Endodermal cell (in vitro differentiated cells): ENCODE measurements around the gene FNDC7. TPM values are rescaled to one million over a fixed set of nuclear protein-coding genes. Genes with fewer than 3 reads are reported as not detected.

Source experiments
- DNase-seq: peaks from one replicate; pipeline ENCODE4 v3.0.0-alpha.2; 2017
- H3K27ac ChIP-seq: 2 replicates; pipeline ENCODE4 v1.5.1; 2013; ENCODE audit warnings: mild to moderate bottlenecking, low read depth, low read length, moderate library complexity
- H3K27me3 ChIP-seq: 2 replicates; pipeline ENCODE4 v1.6.1; 2013; ENCODE audit warnings: mild to moderate bottlenecking, low read length, moderate library complexity; ENCODE audit not compliant: insufficient read depth, control insufficient read depth, poor library complexity, severe bottlenecking
- H3K36me3 ChIP-seq: 2 replicates; pipeline ENCODE4 v1.7.0; 2013; ENCODE audit warnings: mild to moderate bottlenecking, low read length, moderate library complexity; ENCODE audit not compliant: control insufficient read depth, insufficient read depth
- H3K4me1 ChIP-seq: one replicate; pipeline ENCODE4 v1.7.0; 2013; ENCODE audit warnings: low read length; ENCODE audit not compliant: control insufficient read depth, insufficient read depth
- H3K4me3 ChIP-seq: 2 replicates; pipeline ENCODE4 v1.5.1; 2013; ENCODE audit warnings: mild to moderate bottlenecking, low read length, moderate library complexity
- H3K9ac ChIP-seq: 2 replicates; pipeline ENCODE4 v1.6.1; 2013; ENCODE audit warnings: mild to moderate bottlenecking, low read length, moderate library complexity; ENCODE audit not compliant: poor library complexity, severe bottlenecking; ENCODE audit errors: extremely low read depth
- H3K9me3 ChIP-seq: 2 replicates; pipeline ENCODE4 v1.6.1; 2013; ENCODE audit warnings: mild to moderate bottlenecking, low read length, moderate library complexity; ENCODE audit not compliant: control insufficient read depth
- H3K27ac Mint-ChIP-seq: 2 replicates; pipeline ENCODE4 v1.8.0; 2020; ENCODE audit warnings: mixed read lengths
- H3K27me3 Mint-ChIP-seq: 2 replicates; pipeline ENCODE4 v1.8.0; 2021; ENCODE audit warnings: mild to moderate bottlenecking, mixed read lengths; ENCODE audit not compliant: insufficient read depth
- H3K36me3 Mint-ChIP-seq: 2 replicates; pipeline ENCODE4 v1.8.0; 2020; ENCODE audit warnings: low read depth, mixed read lengths
- H3K4me1 Mint-ChIP-seq: 2 replicates; pipeline ENCODE4 v1.8.0; 2020; ENCODE audit warnings: mixed read lengths
- H3K4me3 Mint-ChIP-seq: 2 replicates; pipeline ENCODE4 v1.8.0; 2020; ENCODE audit warnings: mild to moderate bottlenecking, moderate library complexity, mixed read lengths
- H3K9me3 Mint-ChIP-seq: 2 replicates; pipeline ENCODE4 v1.8.0; 2020; ENCODE audit warnings: mild to moderate bottlenecking, mixed read lengths
- CTCF ChIP-seq: fragments of 200-600 bp; sonication (generic); conservative IDR thresholded peaks from 2 replicates; pipeline ENCODE4 v1.5.0; 2021; ENCODE audit warnings: antibody characterized with exemption, mild to moderate bottlenecking
- WGBS, 2 experiments: methylation state at CpG; one replicate each; pipeline versions ENCODE4 v1.1.5 to v1.1.7; 2013; ENCODE audit warnings: missing lambda C conversion rate in 2 of 2, mixed read lengths in 1 of 2; ENCODE audit not compliant: insufficient coverage in 1 of 2, insufficient read length in 1 of 2; 5-methylcytosine and 5-hydroxymethylcytosine counted together
- total RNA-seq, 2 donors: library from RNA; stranded (reverse); fragmentation: NEBNext Ultra II Directional in 1 of 2; extraction: Animal tissue kit (Norgen Biotek cat#: 25700) in 1 of 2; gene quantifications; 2 replicates in 1 of 2; 3 replicates in 1 of 2; pipeline ENCODE4 v1.2.1, GENCODE V29; 2021

FNDC7 gene
- total RNA-seq, 2 donors from 2014 or later = not detected

GRCh38 chr1:108746382-108747170 is 33.9 kb downstream of the FNDC7 start, which contains the start of gene STXBP3:
STXBP3 (plus strand) TSS chr1:108746674; CDS start chr1:108746738, 64 bp downstream.
- H3K4me1 ChIP-seq = no peaks in the 10 kb centered on the region
- peak; percentile 99 for DNase-seq
- H3K9ac ChIP-seq = peak within 1 kb of the TSS; percentile 77
- no peaks in the 10 kb centered on the region for H3K27me3 ChIP-seq
- H3K9me3 Mint-ChIP-seq = no peaks in the 10 kb centered on the region
- H3K4me1 Mint-ChIP-seq = peaks cover 4% of the 10 kb centered on the region
- peak within 1 kb of the TSS; percentile 97 for H3K4me3 ChIP-seq
- no peaks in the 10 kb centered on the region for H3K36me3 ChIP-seq
- peak within 1 kb of the TSS; percentile 78 for H3K27ac ChIP-seq
- H3K9me3 ChIP-seq = no peaks in the 10 kb centered on the region
- WGBS, 2 experiments = 1 to 7% methylated on average over 15 to 74 of the region's 75 CpGs
- peak within 1 kb of the TSS; percentile 99 for H3K27ac Mint-ChIP-seq
- H3K36me3 Mint-ChIP-seq = no peaks in the 10 kb centered on the region
- TF ChIP-seq CTCF = peak; percentile 96
- peaks cover 3% of the 10 kb centered on the region for H3K27me3 Mint-ChIP-seq
- peak within 1 kb of the TSS; percentile 90 for H3K4me3 Mint-ChIP-seq

GRCh38 chr1:108747171-108747850 is 34.6 kb downstream of the FNDC7 start:
- peak overlapping the region; percentile 99 for H3K27ac Mint-ChIP-seq

GRCh38 chr1:108747898-108748297 is 35.2 kb downstream of the FNDC7 start:
- H3K27me3 Mint-ChIP-seq = peaks cover 2% of the 10 kb centered on the region
- peaks cover 4% of the 10 kb centered on the region for H3K4me1 Mint-ChIP-seq
- H3K27ac ChIP-seq = no peak overlapping the region
- H3K9ac ChIP-seq = no peak overlapping the region
- no peaks in the 10 kb centered on the region for H3K4me1 ChIP-seq
- H3K9me3 Mint-ChIP-seq = no peaks in the 10 kb centered on the region
- peaks cover 6% of the 10 kb centered on the region for H3K36me3 Mint-ChIP-seq
- peak overlapping the region; percentile 90 for H3K4me3 Mint-ChIP-seq
- H3K27me3 ChIP-seq = no peaks in the 10 kb centered on the region
- H3K9me3 ChIP-seq = no peaks in the 10 kb centered on the region
- H3K36me3 ChIP-seq = peaks cover 12% of the 10 kb centered on the region
- DNase-seq = no peak
- peak overlapping the region; percentile 97 for H3K4me3 ChIP-seq
- TF ChIP-seq CTCF = no peak
- no peak overlapping the region for H3K27ac Mint-ChIP-seq
- WGBS, 2 experiments = 92% methylated on average over 3 of the region's 3 CpGs; no CpG with 5 or more reads in 1 of the 2 experiments

More at GRCh38 chr1:108747171-108747850, 34.6 kb downstream of the FNDC7 start:
- peak overlapping the region; percentile 77 for H3K9ac ChIP-seq
- Mint-ChIP-seq H3K36me3 (no peaks in the 10 kb centered on the region), H3K4me1 (peaks cover 4% of the 10 kb centered on the region), H3K9me3 (no peaks in the 10 kb centered on the region), H3K4me3 (peak overlapping the region; percentile 90), H3K27me3 (peaks cover 3% of the 10 kb centered on the region)
- DNase-seq = peak; percentile 88
- peak overlapping the region; percentile 97 for H3K4me3 ChIP-seq
- no peaks in the 10 kb centered on the region for H3K4me1 ChIP-seq
- peak overlapping the region; percentile 78 for H3K27ac ChIP-seq
- peaks cover 6% of the 10 kb centered on the region for H3K36me3 ChIP-seq
- TF ChIP-seq CTCF = no peak
- 0 to 1% methylated on average over 10 to 15 of the region's 15 CpGs for WGBS, 2 experiments
- H3K27me3 ChIP-seq = no peaks in the 10 kb centered on the region
- no peaks in the 10 kb centered on the region for H3K9me3 ChIP-seq
